AG08396 (cell line): ENCODE data around the gene KRAS.
A peak's percentile ranks its signal among the peaks of the same experiment; 100 is the strongest.

Experiments used
- DNase-seq: peaks from one replicate; pipeline ENCODE4 v3.0.0; 2012; ENCODE audit warnings: low spot score, mixed read lengths

Gene KRAS

DNA sequence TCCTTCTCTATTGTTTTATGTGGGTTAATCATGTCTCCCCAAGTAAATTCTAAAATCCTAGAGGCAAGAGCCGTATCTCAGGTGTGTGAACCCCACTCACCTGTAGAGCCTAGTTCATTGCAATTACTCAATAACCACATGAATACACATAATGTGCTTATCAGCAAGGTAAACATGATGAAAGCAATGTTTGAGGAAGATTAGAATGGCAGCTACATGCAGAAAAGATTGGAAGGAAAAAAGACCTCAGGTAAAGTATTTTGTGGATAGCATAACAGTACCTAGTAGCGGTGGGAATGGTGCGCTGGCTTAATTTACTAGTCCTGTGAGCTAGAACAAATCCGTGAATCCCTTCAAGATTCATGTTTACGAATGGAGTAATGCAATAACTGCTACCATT, 5.3 kb upstream of the KRAS start:
- DNase-seq = no peak

DNA sequence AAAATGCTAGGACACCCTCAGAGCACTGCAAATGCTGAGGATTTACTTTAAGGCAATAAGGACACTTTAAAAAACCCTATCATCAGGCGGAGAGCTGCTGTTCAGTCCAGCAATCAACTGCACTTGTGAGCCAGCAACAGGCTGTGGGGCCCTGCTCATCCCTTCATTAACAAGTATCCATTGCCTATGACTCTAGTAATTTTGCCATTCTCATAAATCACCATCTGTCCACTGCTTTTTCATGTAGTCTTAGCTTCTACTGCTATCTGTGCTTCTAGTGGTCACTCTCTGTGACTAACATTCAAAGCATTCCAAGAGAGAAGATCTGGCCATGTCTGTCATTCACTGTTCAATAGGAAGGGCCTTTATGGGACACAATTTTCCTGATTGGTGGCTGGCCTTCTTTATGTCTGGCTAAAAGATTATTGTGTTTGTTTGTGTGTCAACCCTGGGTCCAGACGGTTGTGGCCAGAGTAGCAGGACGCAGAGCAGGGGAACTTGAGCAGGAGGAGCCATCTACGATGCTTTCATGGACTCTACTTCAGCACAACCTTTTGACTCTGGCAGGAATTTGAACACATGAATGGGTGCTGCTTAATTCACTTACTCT, 3.6 kb upstream of the KRAS start:
- DNase-seq = peak; percentile 11

DNA sequence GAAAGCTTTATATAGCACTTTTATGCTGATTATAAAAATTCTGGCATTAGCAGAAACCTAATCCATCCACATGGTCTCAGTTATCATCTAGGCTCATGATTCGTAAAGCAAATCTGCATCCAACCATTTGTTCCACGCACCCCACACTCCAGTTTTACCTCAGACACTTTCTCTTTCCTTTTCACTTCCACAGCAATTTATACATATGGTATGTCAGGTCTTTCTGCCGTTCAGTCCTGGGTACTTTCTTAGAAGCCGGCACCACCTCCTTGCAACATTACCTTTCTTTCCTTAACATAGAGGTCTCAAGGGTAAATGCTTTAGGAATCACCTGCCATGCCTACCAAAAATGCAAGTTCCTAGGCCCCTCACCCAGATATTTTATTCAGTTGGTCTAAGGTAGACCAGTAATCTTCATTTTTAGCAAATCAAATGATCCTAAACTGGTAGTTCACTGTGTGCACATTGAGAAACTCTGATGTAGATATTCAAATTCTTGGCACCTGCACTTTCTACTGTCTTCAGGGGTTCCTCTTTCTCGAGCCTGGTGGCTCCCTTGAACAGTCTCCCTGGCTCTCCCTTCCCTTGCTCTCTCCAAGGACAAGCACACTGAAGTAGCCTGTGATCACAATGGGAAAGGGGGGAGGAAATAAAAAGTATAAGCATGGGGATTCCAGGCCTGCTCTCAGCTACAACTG, 2.8 kb upstream of the KRAS start:
- no peak for DNase-seq

DNA sequence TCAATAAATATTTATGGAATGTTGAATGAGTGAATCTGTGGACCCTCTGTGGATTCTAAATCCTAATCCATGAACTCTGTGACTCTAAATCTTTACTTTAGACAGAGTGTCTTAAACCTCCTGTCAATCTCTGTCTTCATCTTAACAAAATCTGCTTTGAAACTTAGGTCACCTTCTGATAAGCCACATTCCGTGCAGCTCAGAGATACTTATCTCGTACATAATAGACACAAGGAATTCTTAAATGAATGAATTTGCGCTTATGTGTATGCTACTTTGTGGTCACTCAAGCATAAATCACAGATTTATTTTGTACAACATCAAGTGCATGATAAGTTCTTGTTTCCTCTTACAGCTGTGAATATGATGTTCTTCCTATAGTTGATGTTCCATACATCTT, 2.2 kb upstream of the KRAS start:
- no peak for DNase-seq

DNA sequence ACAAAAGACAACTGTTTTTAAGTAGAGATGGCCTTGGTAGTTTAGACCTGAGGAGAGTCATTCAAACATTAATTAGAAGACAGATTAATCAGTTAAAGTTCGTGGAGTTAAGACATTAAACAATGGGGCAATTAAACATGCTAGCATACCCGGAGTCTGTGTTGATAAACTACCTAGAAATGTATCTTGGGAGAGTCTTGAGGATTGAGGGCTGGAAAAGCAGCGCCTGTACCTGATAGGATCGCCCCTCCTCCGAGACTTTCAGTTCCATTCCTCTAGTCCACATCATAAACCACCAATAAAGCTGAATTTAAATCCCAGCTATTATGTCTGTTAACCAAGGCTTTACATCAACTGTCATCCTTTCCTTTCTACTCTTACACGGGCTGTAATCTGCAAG, 1.0 kb upstream of the KRAS start:
- no peak for DNase-seq

DNA sequence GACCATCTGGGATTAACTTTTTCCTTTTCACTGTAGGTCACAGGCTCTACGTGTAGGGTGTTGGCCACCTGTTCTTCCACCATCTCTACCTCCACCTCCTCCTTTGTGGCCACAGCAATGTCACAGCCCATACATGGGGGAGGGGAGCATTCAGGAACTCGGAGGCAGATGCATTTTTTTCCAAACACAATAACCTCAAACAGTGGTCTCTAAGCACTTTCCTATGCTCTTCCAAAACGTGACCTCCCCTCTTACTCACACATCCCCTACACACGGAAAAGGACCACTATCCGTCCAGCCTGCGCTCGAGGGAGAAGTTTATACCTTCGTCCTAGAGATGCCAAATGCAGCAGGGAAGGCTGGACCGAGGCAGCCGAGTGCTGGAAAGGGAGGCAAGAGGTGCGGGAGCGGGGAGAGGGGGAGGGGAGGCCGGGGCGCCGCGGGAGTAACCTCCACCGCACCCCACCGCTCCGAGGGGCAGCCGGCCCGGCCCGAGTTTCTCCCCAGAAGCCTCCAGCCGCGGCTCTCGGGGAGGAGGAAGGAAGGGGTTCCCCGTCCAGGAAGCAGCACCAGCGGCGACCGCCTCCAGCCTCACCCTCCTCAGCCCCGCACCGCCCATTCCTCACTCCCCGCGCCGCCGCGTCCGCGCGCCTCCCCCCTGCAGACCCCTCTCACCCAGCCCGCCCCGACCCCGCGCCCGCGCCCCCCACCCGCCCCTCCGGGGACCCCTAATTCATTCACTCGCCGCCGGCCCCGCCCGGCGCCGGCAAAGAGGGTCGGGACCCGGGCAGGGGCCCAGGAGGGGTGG, 594 bp downstream of the KRAS start:
- DNase-seq = peak; percentile 36

DNA sequence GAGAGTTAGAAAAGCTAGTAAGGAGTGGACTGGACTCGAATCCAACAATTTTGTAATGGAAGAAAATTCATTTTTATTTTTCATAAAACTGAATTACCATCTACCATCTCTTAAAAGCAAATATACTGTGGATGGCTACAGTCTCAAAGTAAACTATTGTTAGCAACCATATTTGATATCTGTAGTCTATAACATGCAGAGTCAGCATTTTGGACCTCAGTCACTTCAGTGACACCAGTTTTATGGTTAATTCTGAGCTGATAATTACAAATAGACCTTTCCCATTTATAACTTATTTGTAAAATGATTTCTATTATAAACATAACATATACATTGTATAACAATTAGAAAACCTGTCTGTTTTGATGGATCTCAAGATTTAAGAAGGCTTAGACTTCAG, 2.0 kb downstream of the KRAS start:
- no peak for DNase-seq

DNA sequence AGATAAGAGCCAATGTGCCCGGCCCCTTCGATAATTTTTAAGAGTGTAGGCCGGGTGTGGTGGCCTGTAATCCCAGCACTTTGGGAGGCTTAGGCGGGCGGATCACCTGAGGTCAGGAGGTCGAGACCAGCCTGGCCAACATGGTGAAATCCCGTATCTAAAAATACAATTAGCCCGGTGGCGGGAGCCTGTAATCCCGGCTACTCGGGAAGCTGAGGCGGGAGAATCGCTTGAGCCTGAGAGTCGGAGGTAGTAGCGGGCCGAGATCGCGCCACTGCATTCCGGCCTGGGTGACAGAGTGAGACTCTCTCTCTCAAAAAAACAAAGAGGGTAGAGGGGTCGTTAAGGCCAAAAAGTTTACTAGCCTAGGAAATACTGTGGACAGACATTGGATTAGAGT, 2.6 kb downstream of the KRAS start:
- DNase-seq = no peak

DNA sequence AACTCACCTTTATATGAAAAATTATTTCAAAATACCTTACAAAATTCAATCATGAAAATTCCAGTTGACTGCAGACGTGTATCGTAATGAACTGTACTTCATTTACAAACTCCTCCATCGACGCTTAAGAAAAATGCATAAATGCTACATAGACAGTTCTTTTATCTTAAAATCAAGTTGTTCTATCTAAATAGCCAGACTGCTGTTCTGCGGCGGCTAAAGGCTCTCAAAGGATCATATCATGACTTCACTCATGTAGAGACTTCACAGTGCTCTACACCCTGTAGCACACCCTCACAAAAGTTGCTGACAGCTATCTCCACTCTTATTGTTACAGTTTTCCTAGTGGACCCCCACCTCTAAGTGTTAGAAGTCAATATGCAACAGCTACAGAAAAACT, 5.2 kb downstream of the KRAS start:
- DNase-seq = no peak

DNA sequence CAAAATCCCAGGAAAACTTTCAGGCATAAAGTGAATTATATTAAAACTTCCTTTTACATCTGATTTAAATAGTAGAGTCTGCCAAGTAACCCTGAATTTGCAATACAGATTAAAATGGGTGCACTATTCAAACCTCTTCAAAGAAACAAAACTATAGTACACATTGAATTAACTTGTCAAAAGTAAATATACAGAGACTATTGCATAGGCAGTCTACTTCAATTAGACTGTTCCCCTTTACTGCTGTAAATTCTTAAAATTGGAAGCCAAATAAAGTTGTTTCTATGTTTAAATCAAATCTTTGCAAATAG, 7.1 kb downstream of the KRAS start:
- DNase-seq = no peak

DNA sequence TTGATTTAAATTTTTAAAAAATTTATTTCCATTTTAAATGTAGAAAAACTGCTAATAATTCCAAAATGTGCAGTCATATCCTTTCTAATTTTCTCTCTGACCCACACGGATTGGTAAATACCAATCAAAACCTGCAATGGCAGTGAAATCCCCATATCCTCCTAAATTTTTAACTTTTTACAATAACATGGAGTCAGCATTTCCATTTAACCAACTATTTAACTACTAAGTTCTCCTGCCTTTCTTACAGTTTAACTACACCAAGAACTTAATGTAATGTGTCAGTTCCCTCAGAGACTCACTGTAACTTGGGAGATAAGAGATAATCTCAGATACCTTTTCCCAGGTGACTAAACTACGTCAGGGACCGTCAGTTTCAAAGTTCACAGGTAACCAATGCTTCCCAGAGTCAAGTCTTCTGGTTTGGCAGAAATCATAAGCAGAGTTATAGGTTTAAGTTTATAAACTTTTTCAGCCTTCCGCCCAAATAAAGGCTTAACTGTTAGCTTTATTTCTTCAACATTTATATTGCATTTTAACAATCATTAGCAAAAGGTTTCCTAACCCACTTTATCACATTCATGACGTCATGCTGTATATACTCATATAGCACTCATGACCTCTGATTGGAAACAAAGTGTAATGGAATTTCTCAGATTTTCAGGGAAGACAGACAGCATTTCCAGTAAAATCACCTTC, 7.6 kb downstream of the KRAS start:
- DNase-seq = no peak

DNA sequence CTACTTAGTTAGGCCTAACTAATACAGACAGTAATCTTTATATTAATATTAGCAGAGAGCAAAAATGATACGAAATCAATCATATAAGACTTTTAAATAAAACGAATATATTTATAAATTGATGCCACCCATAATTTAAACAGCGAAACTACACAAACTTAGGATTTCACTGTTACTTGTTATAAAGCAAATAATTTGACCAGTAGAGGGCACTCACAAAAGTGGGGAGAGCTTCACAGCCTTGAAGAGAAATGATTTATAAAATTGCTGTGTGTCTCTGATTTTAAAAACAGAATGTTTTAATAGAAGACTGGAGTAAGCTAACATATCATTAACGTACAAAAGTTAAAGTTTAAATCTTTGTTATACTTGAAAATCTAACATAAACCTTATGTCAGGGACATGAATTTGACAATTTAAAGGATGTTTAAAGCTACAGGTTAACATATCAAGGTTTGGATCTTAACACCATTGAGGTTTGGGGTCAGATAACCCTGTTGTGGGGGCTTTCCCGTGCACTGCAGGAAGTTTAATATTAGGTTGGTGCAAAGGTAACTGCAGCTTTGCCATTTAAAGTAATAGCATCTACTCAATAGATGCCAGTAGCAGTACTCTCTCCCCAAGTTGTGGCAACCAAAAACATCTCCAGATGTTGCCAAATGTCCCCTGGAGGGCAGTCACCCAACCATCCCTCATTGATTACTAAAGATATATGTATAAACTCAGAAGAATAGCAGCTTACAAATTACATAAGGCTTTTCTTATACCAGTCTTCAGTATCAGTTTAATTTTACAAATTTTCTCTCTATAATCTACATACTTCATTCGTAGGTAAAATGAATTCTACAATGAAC, 9.3 kb downstream of the KRAS start:
- peak; percentile 26 for DNase-seq

DNA sequence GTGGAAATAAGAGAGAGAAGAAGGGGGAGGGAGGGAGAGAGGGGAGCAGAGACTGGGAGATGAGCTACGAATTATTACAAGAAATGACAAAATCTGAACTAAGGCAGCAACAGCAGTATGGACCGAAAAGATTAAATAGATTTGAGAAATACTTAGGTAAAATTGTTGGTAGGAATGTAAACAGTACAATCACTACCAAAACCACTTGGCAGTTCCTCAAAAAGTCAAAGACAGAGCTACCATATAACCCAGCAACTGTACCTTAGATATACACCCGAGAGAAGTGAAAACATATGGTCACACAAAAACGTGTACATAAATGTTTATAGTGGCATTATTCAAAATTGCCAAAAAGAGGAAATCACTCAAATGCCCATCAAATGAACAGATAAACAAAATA, 14.1 kb downstream of the KRAS start:
- DNase-seq = no peak

DNA sequence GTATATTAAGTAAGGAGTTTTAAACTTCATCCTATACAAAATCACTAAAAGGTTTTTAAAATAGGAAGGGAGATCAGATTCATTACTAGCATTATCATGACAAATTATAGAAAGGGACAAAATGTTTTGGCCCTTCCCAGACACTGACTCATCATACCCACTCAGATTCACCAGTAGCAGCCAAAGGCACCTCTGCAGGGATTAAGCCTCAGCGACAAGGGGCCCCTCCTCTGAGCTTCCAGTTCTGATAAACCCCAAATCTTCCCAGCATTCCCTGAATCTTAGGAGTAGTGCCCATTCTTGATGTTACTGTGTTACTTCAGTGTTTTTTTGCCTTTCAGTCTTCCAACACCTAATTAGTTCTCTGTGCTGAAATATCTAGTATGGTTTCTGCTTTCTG, 14.5 kb downstream of the KRAS start:
- DNase-seq = peak; percentile 14

DNA sequence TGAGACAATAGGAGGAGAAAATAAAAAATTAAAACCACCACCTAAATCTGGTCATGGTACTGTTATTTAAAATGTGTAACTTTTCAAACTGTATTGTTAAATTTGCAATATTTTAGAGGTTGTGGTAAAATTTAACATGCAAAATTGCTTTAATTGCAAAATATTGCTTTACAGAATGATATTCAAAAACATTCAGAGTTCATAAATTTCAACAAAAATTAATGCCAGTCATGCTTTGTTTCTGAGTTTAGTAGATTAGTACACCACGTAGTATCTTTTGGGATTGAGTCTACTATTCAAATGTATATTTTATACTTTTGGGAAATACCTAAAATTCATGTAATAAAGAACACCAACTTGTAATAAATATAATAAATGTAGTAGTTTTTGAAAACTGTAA, 37.4 kb downstream of the KRAS start:
- no peak for DNase-seq

DNA sequence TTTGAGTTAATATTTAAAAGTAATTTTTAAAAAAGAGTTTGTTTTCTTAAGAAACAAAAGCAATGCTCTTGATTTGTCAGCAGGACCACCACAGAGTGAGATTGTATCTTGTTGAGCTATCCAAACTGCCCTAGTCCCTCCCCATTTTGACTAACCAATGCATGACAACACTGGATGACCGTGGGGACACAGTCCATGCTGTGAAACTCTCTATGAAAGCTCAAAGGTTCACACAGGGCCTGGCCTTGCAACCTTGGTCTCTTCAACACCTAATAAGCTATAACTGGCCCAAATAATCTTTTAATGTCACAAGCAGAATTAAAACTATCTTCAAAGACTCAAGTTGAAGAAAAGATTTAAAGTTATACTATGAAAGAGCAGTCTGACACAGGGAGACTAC, 42.2 kb downstream of the KRAS start:
- DNase-seq = no peak

DNA sequence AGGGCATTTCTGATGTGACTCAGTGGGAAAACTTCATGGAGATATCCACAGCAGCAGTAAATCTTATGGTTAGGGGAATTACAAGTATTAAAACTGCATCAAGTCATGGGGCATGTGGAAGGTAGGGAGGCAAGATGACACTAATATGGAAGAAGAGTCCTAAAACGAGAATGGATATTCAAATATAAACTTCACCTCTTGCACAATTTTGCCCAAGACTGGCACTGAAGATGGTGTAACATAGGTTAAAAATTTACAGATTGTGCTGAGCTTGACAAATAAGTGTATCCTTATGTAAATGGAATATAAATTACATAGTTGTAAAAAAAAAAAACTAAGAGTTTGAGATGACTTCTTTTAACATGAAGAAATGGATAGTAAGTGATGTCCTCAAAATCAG, 42.9 kb downstream of the KRAS start:
- DNase-seq = no peak

DNA sequence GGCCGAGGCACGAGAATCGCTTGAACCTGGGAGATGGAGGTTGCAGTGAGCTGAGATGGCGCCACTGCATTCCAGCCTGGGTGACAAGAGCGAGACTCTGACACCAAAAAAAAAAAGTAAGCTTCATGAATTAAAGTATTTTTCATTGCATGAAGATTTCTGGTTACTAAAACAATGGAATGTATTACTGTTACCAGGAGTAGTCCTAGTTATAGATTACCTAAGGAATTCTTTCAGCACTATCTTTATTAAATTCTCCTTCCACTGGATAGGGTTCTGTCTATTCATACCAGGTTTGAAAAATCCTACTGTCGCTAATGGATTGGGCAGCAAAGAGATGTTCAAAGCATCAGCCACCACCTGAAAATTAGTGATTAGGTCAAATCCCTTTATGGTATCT, 43.3 kb downstream of the KRAS start:
- no peak for DNase-seq

DNA sequence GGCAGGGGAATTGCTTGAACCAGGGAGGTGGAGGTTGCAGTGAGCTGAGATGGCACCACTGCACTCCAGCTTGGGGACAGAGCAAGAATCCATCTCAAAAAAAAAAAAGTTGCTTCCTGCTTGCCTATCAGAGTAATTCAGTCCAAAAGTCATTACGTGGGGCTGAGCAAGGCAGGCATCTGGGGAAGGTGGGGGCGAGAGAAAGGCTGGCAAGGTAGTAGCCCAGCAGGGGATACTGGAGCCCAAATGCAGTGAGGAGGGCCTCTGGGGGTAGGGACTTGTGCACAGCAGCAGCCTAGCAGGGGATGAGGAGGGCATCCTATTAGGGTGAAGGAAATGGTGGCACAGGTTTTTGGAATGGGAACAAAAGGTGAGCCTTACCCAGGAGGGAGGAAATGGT, 48.6 kb downstream of the KRAS start:
- DNase-seq = no peak

DNA sequence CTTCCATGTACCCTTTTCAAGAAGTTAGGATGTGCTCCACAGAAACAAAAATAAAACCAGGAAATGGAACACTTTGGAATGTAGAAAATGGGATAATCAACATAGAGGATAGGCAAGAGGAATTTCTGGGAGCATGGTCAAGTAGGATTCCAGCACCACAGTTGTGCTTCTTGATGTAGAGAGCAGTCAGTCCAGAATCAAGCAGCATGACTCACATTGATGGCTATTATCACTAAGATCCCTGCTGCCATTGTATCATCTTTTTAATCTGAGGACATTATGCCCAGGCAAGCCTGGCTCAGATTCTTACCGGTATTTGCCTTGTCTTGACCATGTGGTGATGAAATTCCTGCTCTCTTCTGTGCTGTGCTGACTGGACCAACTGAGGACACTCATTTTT, 50.0 kb downstream of the KRAS start:
- peak; percentile 20 for DNase-seq

DNA sequence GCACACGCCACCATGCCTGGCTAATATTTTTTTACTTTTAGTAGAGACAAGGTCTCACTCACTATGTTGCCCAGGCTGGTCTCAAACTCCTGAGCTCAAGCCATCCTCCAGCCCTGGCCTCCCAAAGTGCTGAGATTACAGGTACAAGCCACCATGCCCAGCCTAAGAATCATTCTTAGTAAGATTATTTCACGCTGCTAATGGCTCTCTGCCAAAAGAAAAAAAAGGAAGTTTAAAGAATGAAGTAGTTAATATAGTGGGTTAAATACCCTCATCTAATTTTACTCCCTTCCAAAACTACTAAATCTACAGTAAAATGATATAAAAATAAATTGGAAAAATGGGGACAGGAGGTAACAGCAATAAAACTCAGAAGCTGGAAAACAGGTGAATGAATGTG, 53.1 kb downstream of the KRAS start:
- DNase-seq = no peak
